Ascending aorta (tissue), 2 donors: ENCODE data around the gene GDPD1. TPM values are rescaled to one million over a fixed set of nuclear protein-coding genes. Genes with fewer than 3 reads are reported as not detected.
"Not testable (repeated sequence)": the region's sequence is repeated elsewhere in the genome, so short reads cannot be mapped to it uniquely, and the experiment has no call there.

Source experiments
- DNase-seq, 2 donors: peaks; one replicate each; pipeline ENCODE4 v3.0.0-alpha.2; 2019; ENCODE audit warnings: low spot score in 2 of 2
- H3K27ac ChIP-seq, 2 donors: fragments of 200-600 bp; sonication (generic); one replicate each; pipeline ENCODE4 v1.5.1; 2016 to 2017; ENCODE audit warnings: mild to moderate bottlenecking in 1 of 2
- H3K27me3 ChIP-seq: fragments of 200-600 bp; sonication (generic); one replicate; pipeline ENCODE4 v1.5.1; 2017
- H3K36me3 ChIP-seq, 2 donors: fragments of 200-600 bp; sonication (generic); one replicate each; pipeline ENCODE4 v1.5.1; 2016
- H3K4me1 ChIP-seq, 2 donors: fragments of 200-600 bp; sonication (generic); one replicate each; pipeline ENCODE4 v1.5.1; 2016 to 2017; ENCODE audit warnings: mild to moderate bottlenecking in 1 of 2
- H3K4me3 ChIP-seq, 2 donors: fragments of 200-600 bp; sonication (generic); one replicate each; pipeline ENCODE4 v1.5.1; 2016 to 2017; ENCODE audit warnings: mild to moderate bottlenecking in 1 of 2
- H3K9me3 ChIP-seq, 2 donors: fragments of 200-600 bp; sonication (generic); one replicate each; pipeline ENCODE4 v1.5.1; 2016
- intact Hi-C: fragments of 100-400 bp; cut with DNase I; formaldehyde crosslinking; loops from one replicate; pipeline ENCODE4 v1.15.1; 2023
- total RNA-seq: library from RNA; depleted of rRNA; stranded (reverse); fragments of >200 nt; gene quantifications from one replicate; pipeline ENCODE4 v1.1.0, GENCODE V29; 2016
- TF ChIP-seq, protein P1 (sequence below), 3 experiments: fragments of 200-600 bp in 2 of 3; fragments of 450-650 bp in 1 of 3; sonication (generic) in 2 of 3; IDR thresholded peaks; one replicate each; pipeline ENCODE4 v1.5.1; 2016 to 2019; ENCODE audit warnings: antibody characterized with exemption in 3 of 3, mild to moderate bottlenecking in 1 of 3, moderate library complexity in 1 of 3

GDPD1 gene
- total RNA-seq, 1 donor from 2014 or later: not detected

DNA sequence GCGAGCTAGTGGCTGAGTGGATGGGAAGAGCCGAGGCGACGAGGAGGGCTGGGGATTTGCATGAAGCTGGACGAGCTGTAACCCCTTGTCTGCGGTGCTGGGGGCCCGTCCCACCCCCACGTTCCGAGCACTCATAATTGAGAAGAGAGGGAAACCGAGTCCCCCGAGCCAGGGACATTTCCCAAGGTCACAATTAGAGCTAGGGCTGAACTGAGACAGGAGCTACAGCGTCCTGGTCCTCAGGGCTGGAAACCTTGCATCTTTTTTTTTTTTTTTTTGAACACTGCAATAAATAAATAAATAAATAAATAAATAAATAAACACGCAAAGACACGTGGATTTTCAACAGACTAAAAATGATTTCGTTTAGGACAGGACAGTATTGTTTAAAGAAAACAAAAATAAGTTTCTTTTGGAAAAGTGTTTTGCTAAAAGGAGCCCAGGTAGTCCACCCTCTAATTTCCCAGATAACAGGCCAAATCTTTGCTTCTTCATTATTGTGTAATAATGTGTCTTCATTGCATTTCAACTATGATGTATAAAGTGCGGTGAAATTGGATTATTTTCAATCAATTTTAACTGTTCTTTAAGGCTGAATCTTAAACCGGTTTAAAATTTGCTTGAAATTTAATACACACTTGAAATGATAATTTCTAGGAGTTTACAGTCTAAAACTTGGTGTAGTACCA lies 992 bp downstream of the GDPD1 start:
- Histone ChIP-seq H3K9me3 (no peaks in the 10 kb centered on the region), H3K27me3 (no peaks in the 10 kb centered on the region), H3K4me3 (peak overlapping the region; percentile 78 to 84), H3K27ac (no peak overlapping the region), H3K36me3 (no peaks in the 10 kb centered on the region), H3K4me1 (no peaks in the 10 kb centered on the region)
- intact Hi-C loops: loop anchor here (10.0 kb wide), 1 partner anchor 223 kb away; no protein-coding TSS in a partner anchor
- TF ChIP-seq, protein P1, sequence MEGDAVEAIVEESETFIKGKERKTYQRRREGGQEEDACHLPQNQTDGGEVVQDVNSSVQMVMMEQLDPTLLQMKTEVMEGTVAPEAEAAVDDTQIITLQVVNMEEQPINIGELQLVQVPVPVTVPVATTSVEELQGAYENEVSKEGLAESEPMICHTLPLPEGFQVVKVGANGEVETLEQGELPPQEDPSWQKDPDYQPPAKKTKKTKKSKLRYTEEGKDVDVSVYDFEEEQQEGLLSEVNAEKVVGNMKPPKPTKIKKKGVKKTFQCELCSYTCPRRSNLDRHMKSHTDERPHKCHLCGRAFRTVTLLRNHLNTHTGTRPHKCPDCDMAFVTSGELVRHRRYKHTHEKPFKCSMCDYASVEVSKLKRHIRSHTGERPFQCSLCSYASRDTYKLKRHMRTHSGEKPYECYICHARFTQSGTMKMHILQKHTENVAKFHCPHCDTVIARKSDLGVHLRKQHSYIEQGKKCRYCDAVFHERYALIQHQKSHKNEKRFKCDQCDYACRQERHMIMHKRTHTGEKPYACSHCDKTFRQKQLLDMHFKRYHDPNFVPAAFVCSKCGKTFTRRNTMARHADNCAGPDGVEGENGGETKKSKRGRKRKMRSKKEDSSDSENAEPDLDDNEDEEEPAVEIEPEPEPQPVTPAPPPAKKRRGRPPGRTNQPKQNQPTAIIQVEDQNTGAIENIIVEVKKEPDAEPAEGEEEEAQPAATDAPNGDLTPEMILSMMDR (IDR thresholded peaks at IDR 0.05): no peak
- no peak for DNase-seq

DNA sequence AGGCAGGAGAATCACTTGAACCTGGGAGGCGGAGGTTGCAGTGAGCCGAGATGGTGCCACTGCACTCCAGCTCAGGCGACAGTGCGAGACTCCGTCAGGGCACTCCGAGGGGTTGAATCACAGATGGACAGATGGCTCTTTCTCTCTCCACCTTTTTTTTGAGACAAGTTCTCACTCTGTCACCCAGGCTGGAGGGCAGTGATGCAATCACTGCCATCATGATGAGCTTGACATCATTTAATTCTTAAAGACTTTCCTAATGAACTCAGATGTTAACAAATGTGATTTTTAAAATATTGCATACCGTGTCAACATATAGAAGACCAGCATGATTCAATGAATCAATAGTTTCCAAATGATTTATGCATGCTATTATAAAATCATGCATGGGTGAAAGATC lies 3.5 kb downstream of the GDPD1 start:
- H3K36me3 ChIP-seq: no peaks in the 10 kb centered on the region
- H3K4me3 ChIP-seq: no peak overlapping the region
- no peaks in the 10 kb centered on the region for H3K4me1 ChIP-seq
- no peak overlapping the region for H3K27ac ChIP-seq
- H3K27me3 ChIP-seq: no peaks in the 10 kb centered on the region
- no peak for DNase-seq
- H3K9me3 ChIP-seq: no peaks in the 10 kb centered on the region
- intact Hi-C loops: loop anchor here (10.0 kb wide), 1 partner anchor 221 kb away; no protein-coding TSS in a partner anchor
- TF ChIP-seq, protein P1 (IDR thresholded peaks at IDR 0.05): no peak

- H3K27ac ChIP-seq, H3K36me3 ChIP-seq, H3K27me3 ChIP-seq, H3K9me3 ChIP-seq, H3K4me3 ChIP-seq, H3K4me1 ChIP-seq, DNase-seq: not testable (repeated sequence)
- intact Hi-C loops: loop anchor here (10.0 kb wide), 1 partner anchor 216 kb away; no protein-coding TSS in a partner anchor
Observed at GRCh38 chr17:59228588-59228987, 8.3 kb downstream of the GDPD1 start.

DNA sequence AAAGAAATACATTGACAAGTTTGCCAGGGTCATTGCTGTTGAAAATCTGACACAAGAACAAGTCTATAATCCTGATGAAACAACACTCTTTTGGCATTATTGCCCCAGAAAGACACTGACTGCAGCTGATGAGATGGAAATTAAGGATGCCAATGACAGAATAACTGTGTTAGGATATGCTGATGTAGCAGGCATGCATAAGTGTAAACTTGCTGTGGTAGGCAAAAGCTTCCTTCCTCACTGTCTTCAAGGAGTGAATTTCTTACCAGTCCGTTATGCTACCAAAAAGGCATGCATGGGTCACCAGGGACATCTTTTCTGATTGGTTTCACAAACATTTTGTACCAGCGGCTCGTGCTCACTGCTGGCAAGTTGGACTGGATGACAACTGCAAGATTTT lies 10.5 kb downstream of the GDPD1 start:
- no peak for DNase-seq
- H3K4me1 ChIP-seq: no peaks in the 10 kb centered on the region
- intact Hi-C loops: no loop called here
- H3K4me3 ChIP-seq: no peak overlapping the region
- TF ChIP-seq, protein P1 (IDR thresholded peaks at IDR 0.05): no peak
- no peaks in the 10 kb centered on the region for H3K9me3 ChIP-seq
- H3K36me3 ChIP-seq: no peaks in the 10 kb centered on the region
- H3K27ac ChIP-seq: no peak overlapping the region
- H3K27me3 ChIP-seq: no peaks in the 10 kb centered on the region

GRCh38 chr17:59234631-59235030 lies 14.3 kb downstream of the GDPD1 start:
- no peak overlapping the region for H3K4me3 ChIP-seq
- no peak overlapping the region for H3K27ac ChIP-seq
- no peaks in the 10 kb centered on the region for H3K9me3 ChIP-seq
- H3K4me1 ChIP-seq: no peaks in the 10 kb centered on the region
- no peak for DNase-seq
- TF ChIP-seq, protein P1 (IDR thresholded peaks at IDR 0.05): no peak
- no peaks in the 10 kb centered on the region for H3K27me3 ChIP-seq
- H3K36me3 ChIP-seq: no peaks in the 10 kb centered on the region
- intact Hi-C loops: no loop called here

DNA sequence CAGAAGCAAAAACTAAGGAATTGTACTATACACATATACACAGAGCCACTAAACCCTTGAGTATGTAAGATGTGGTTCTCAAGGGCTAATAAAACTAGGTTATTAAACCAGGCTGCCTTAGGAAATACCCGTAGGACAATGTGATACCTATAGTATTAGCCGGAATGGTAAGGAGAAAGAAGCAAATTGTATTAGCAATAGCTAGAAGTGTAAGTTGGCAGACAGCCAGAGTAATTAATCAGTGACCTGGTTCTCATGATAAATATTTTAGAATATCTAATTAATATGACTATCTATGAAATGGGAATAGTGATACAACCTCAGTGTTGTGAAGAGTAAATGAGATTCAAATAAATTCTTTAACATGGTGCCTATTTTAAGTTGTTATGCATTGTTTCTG lies 18.6 kb downstream of the GDPD1 start:
- Histone ChIP-seq H3K36me3 (no peaks in the 10 kb centered on the region), H3K9me3 (no peaks in the 10 kb centered on the region), H3K27me3 (no peaks in the 10 kb centered on the region), H3K4me1 (no peaks in the 10 kb centered on the region), H3K4me3 (no peak overlapping the region), H3K27ac (no peak overlapping the region)
- intact Hi-C loops: no loop called here
- no peak for DNase-seq
- TF ChIP-seq, protein P1 (IDR thresholded peaks at IDR 0.05): no peak
